GM18526 (cell line): Measurements from ENCODE around the gene DLST.

ENCODE experiments used
- POLR2A ChIP-seq: IDR thresholded peaks from 3 replicates; pipeline ENCODE4 v1.6.1; 2011; ENCODE audit not compliant: insufficient read length; ENCODE audit errors: extremely low read depth

DLST gene

GRCh38 chr14:74855945-74856344, 25.8 kb upstream of the DLST start:
- TF ChIP-seq POLR2A: no peak

GRCh38 chr14:74856366-74856765, 25.4 kb upstream of the DLST start:
- TF ChIP-seq POLR2A: no peak

GRCh38 chr14:74858022-74858421, 23.7 kb upstream of the DLST start:
- no peak for TF ChIP-seq POLR2A

- no peak for TF ChIP-seq POLR2A
These were observed 21.8 kb upstream of the DLST start for GRCh38 chr14:74859757-74860552.

- TF ChIP-seq POLR2A: no peak
These were observed 20.6 kb upstream of the DLST start for GRCh38 chr14:74860899-74861733.

GRCh38 chr14:74861734-74862090, 20.0 kb upstream of the DLST start:
- no peak for TF ChIP-seq POLR2A

GRCh38 chr14:74863274-74863673, 18.4 kb upstream of the DLST start:
- TF ChIP-seq POLR2A: no peak

- no peak for TF ChIP-seq POLR2A
These were observed 17.5 kb upstream of the DLST start for GRCh38 chr14:74864198-74864597.

GRCh38 chr14:74865156-74865555, 16.6 kb upstream of the DLST start:
- TF ChIP-seq POLR2A: no peak

GRCh38 chr14:74866708-74867389, 14.9 kb upstream of the DLST start:
- no peak for TF ChIP-seq POLR2A

- no peak for TF ChIP-seq POLR2A
These were observed 14.0 kb upstream of the DLST start for GRCh38 chr14:74867673-74868072.

GRCh38 chr14:74868739-74869138, 13.0 kb upstream of the DLST start:
- no peak for TF ChIP-seq POLR2A

- TF ChIP-seq POLR2A: no peak
These were observed 9.9 kb upstream of the DLST start for GRCh38 chr14:74871819-74872218.

- no peak for TF ChIP-seq POLR2A
These were observed 6.5 kb upstream of the DLST start for GRCh38 chr14:74875204-74875603.

- no peak for TF ChIP-seq POLR2A
These were observed 5.5 kb upstream of the DLST start, which contains the start of gene PROX2 for GRCh38 chr14:74875941-74876913. Gene PROX2 (minus strand): TSS chr14:74876145. CDS start chr14:74863834, 12,311 bp downstream.
